ENCODE data around the gene ZNF639. TPM values are rescaled to one million over a fixed set of nuclear protein-coding genes. Genes with fewer than 3 reads are reported as not detected.
"Not testable (repeated sequence)": the region's sequence is repeated elsewhere in the genome, so short reads cannot be mapped to it uniquely, and the experiment has no call there.

ZNF639 gene, protein sequence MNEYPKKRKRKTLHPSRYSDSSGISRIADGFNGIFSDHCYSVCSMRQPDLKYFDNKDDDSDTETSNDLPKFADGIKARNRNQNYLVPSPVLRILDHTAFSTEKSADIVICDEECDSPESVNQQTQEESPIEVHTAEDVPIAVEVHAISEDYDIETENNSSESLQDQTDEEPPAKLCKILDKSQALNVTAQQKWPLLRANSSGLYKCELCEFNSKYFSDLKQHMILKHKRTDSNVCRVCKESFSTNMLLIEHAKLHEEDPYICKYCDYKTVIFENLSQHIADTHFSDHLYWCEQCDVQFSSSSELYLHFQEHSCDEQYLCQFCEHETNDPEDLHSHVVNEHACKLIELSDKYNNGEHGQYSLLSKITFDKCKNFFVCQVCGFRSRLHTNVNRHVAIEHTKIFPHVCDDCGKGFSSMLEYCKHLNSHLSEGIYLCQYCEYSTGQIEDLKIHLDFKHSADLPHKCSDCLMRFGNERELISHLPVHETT
- 10 to 100 TPM; 33.1 to 45.9 (median 39.2) TPM for polyA plus RNA-seq (ENCODE audit: insufficient read length in 10 of 10)
- long read RNA-seq, donor 1, partial matches to known transcripts, result 0 of 6 reads
- long read RNA-seq, donor 1, other reads (novel, unspliced or antisense), result 0 of 6 reads
- long read RNA-seq, donor 2, partial matches to known transcripts, result 0 of 9 reads
- long read RNA-seq, donor 2, other reads (novel, unspliced or antisense), result 0 of 9 reads
- long read RNA-seq, donor 3, result 0 reads
- long read RNA-seq, donor 4, partial matches to known transcripts, result 5 of 10 reads
- long read RNA-seq, donor 4, other reads (novel, unspliced or antisense), result 0 of 10 reads
- long read RNA-seq, donor 5, partial matches to known transcripts, result 5 of 13 reads
- long read RNA-seq, donor 5, other reads (novel, unspliced or antisense), result 0 of 13 reads
- long read RNA-seq, donor 6, partial matches to known transcripts, result 0 of 6 reads
- long read RNA-seq, donor 6, other reads (novel, unspliced or antisense), result 0 of 6 reads
- long read RNA-seq, donor 7, transcript ZNF639-207 (7 exons, 1,228 nt), result major isoform, 5 of 8 reads
- long read RNA-seq, donor 7, partial matches to known transcripts, result 0 of 8 reads
- long read RNA-seq, donor 7, other reads (novel, unspliced or antisense), result 0 of 8 reads
- long read RNA-seq, donor 8, partial matches to known transcripts, result 0 of 8 reads
- long read RNA-seq, donor 8, other reads (novel, unspliced or antisense), result 0 of 8 reads
- long read RNA-seq, donor 9, result 0 reads

DNA sequence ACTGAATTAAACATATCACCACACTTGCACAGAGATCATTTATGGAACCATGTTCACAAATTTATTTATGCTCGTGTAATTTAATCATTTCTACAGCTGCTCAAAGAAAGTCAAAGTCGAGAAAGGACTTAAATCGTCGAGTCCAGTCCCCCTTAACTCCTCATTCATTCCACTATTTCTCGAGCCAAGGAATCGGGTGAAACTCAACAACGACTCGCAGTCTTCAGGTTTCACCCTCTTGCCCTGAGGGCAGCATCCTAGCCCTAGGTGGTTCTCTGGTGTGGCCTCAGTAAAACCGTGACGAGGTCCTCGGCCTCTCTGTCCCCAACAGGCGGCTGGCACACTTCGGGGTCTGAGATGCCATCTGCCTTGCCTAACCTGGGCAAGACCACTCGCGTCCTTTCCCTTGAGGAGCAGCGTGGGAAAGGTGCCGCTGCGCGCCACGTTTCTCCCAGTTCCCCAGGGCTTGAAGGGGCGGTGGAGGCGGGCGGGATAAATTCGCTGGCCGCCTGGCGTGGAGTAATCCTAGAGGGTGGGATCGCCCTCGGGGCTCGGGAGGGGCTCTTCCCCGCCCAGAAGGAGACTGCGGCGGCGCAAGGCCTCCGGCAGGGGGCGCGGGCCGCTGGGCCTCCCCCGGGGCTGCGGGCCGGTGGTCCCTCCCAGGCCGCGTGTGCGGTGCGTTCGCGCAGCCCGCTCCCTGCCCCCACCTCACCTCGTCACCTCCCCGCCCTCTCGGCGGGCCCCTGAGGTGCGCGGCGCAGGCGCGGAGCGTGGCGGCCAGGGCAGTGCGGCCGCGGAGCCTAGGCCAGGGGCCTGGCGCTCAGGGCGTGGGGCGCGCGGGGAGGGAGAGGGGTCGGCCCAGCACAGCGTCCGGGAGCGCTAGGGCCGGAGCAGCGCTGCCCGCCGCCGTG, at the start of gene ZNF639:
TSS of gene ZNF639 (plus strand) at position 746 of the 911 bp plus-strand sequence. CDS start 5,263 bp downstream, outside the sequence.
- peak; percentile 90 to 95 (median 91) for DNase-seq

DNA sequence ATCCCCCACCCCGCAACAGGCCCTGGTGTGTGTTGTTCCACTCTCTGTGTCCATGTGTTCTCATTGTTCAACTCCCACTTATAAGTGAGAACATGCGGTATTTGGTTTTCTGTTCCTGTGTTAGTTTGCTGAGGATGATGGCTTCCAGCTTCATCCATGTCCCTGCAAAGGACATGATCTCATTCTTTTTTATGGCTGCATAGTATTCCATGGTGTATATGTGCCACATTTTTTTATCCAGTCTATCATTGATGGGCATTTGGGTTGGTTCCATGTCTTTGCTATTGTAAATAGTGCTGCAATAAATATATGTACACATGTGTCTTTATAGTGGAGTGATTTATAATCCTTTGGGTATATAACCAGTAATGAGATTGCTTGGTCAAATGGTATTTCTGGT, 48.4 kb upstream of the ZNF639 start:
- not testable (repeated sequence) for DNase-seq

DNA sequence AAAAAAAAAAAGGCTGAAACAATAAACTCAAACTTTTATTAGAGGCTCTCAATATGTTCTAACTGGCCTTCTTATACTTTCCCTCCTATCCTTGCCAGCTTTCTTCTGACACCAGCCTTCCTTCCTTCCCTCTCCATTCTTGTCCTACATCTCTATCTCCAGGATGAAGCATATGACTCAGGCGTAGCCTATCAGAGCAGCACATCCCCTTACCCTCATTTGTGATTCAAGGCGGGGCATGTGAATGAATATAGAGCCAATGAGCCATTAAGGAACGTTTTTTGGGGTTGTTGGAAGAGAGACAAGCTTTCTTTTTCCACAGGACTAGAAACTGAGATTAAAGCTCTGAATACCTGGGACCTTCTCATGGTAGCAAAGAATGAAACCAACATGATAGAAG, 46.8 kb upstream of the ZNF639 start:
- no peak for DNase-seq

DNA sequence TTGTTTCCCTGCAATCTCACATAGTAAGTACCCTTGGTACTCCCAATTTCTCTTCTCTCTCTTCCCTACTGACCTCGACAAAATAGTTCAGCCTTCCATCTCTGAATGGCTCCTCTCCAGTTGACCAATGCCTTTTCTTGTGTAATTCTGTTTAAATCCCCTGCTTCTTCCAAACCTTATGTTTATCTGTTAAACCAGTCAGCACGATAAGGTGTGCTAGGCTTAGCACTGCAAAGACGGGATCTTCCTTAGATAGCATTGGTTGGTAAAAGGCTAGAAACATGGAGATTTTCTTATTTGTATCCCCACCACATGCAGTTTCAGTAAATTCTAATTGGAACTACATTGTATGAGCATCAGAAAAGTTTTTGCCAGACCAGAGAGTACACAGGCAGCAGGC, 46.1 kb upstream of the ZNF639 start:
- no peak for DNase-seq

DNA sequence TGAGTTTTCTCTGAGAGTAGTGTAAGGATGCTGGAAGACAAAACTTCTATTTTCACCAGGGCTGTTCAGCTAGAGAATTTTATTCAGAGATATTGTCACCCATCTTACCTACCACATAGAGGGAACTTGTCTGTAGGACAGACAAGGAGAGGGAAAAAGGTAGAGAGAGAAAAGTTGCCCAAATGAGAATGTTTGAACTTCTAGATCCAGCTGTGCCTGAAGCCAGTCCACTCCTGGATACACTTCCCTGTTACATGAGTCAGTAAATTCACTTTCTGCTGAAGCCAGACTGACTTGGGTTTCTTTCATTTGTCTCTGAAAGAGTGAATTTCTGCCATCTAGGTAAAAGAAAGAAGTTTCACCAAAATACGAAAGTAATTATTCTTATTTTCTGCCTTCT, 44.7 kb upstream of the ZNF639 start:
- no peak for DNase-seq

DNA sequence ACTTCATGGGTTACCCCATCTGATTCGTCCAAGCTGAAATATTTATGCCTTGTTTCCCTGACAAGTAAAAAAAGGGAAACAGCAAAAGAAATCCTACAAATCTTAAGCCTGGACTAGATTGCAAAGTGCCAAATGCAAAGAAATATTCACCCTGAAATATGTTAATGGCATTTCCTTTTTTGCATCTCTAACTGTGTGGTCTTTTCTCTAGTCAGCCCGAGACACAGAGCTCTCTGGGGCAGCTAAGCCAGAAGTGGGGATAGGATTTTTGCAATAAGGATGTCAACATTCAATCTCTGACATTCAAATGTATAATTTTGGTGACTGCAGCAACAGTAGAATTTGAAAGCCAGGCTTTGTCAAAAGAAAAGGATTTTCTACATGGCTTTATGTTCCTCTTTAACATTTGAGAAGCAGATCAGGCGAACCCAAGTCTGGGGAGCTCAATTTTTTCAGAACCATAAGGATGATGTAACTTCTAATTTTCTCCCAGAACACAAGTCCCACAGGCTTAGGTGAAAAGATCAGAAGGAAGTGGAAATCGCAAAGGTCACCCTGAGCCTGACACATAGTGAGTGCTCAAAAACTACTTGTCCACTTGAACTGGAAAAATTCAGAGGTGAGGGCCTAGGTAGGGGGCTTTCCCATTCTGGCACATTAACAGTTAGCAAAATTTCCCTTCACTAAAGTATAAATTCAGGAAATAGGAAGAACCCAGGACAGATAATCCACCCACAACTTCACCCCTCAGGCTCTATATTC, 43.7 kb upstream of the ZNF639 start:
- no peak for DNase-seq

DNA sequence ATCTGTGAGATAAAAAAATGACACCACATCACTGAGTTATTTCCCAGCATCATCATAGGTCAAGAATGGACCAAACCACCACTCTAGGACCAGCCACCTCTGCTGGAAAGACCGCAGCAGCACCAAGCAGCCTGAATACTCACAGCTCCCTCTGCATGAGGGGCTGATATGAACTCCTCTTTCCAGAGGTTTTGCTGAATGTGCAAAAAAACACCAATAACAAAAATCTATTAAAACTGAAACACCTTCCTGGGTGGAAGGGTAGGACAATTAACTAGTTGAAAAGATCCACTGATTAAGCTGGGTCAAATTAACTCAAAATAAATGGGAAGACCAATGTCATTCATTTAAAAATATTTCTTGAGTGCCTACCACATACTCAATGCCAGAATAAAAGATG, 43.0 kb upstream of the ZNF639 start:
- DNase-seq, result no peak

DNA sequence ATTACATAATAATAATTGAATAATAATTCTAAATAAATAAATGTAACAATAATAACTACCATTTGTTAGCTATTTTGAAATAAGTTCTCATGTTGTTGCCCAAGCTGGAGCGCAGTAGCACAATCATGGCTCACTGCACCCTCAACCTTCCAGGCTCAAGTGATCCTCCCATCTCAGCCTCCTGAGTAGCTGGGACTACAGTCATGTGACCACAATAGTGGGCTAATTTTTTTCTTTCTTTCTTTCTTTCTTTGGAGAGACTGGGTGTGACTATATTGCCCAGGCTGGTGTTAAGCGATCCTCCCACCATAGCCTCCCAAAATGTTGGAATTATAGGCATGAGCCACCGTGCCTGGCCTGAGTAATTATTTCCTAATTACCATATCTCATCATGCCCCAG, 41.0 kb upstream of the ZNF639 start:
- DNase-seq, result no peak

DNA sequence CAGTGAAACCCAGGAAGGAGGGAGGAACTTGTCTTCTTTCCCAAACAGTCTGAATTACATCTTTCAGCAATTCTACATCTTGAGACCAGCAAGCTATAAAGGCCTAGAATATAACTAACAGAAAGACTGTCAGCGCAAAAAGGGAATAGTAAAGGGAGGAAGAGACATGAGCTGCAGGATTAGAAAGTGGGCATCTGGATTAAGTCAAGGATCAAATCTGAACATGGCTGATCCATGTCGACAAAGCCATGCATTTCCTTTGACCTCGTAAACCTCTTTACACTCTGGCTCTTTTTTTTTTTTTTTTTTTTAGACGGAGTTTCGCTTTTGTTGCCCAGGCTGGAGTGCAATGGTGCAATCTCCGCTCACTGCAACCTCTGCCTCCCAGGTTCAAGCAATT, 36.5 kb upstream of the ZNF639 start:
- DNase-seq, result no peak

DNA sequence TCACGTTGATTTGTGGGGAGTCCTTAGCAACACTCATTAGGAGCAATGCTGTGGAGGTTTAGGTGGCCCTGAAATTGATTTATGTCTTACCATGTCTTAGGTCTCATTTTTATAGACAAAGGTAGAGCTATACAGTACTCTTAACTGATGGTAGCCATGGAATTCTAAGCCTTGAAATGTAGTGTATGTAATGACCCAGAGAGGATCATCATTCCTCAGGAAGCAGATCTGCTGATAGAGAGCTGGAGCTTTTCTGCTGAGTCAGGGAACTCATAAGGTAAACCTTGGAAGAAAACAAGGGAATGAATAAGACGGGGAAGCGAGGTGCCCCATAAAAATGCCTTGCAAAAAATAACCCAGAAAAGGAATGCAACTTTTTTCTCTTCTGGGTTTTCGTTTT, 34.0 kb upstream of the ZNF639 start:
- DNase-seq, result no peak

DNA sequence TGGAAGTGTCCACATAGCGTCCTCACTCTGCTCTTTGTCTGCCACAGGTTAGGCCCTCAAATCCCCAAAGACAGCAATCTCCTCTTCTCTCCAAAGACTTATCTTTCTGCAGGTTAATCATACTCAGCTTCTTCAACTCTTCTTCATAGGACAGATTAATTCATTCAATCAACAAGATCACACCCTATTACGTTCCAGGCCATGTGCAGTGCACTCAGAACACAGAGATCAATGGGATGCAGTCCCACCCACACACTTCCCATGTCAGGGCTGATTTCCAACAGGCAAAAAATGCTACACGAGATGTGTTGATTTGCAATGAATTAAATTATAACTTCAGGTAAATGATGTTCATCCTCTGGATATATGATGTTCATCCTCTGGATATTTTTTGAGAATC, 33.5 kb upstream of the ZNF639 start:
- no peak for DNase-seq

DNA sequence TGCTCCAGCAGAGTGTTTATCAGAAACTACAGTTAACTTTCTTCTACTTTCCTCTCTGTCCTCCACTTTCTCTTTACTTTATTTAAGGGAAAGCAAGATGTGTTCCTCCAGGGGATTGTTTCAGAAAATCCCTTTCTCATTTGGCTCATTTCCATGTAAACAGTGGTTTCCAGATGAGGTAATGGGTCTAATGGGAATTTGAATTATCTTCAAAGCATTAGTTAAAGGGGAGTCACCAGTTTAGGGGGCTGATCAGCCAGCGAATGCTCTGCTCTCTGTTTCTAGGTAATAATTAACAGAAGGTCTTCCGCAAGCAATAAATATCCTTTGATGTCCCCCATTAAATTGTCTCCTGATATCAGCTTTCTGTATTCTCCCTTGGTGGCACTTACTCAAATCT, 30.4 kb upstream of the ZNF639 start:
- no peak for DNase-seq

DNA sequence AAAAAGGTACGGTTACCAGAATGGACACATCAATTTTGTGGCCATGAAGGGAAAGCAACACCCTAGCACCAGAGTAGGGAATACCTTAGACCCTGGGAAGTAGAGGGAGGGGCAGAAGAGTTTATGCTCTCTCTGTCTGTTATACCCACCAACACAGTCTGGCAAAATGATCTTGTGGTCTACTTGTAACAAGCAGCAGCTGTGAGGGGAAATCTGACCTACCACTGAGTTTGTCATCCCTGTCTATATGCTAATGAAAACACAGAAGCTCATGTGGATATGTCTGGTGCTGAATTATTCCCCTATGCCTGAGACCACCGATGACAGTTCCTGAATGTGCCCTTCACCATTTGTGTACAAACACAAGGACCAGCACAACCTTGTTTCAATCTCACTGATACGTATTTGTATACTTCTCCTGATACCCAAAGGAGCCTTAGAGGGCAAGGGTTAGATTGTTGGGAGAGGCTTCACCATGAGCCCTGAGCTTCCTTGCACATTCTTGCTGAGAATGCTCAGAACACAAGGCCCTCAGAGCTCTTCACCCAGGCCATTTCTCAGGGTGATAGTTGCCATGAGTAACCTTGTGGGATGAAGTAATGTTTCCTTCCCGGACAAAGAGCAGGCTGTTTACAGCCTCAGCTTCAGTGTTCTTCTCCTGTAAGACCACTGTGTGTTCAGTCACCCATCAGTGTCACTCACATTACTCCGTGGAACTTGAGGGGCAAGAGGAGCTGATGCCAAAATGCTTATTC, 24.7 kb upstream of the ZNF639 start:
- DNase-seq, result peak in 1 of 3 donors; percentile 2

DNA sequence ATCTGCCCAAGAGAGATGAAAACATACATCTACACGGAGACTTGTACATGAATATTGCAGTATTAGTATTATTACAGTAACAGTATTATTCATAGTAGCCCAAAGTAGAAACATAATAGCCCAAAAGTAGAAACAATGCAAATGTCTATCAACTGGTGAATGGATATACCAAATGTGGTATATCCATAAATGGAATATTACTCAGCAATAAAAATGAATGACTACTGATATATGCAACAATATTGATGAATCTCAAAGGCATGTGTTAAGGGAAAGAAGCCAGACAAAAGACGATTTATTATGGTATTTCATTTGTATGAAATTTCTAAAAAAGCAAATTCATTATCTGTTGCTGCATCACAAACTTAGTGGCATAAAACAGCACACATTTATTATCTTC, 23.5 kb upstream of the ZNF639 start:
- no peak for DNase-seq

DNA sequence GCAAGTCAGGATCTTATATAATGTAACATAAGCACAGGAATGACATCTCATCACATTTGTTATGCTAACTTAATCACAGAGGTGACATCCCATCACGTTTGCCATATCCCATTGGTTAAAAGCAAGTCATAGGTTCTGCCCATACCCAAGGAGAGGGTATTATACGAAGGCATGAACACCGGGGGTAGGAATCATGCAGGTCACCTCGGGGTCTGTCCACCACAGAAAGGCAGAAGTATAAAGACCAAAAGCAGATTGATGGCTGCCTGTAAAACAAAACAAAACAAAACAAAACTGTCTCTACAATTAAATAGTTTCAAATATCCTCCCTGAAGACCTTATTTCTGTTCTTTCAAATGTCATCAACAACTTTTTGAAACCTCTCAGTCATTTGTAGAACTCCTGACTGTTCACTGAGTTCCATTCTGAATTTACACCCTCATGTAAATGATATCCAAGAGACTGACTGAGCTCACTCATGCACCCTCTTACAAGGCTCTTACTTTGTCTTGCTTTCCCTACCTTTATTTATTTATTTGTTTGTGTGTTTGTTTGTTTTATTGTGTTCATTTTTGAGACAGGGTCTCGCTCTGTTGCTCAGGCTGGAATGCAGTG, 22.7 kb upstream of the ZNF639 start:
- no peak for DNase-seq

DNA sequence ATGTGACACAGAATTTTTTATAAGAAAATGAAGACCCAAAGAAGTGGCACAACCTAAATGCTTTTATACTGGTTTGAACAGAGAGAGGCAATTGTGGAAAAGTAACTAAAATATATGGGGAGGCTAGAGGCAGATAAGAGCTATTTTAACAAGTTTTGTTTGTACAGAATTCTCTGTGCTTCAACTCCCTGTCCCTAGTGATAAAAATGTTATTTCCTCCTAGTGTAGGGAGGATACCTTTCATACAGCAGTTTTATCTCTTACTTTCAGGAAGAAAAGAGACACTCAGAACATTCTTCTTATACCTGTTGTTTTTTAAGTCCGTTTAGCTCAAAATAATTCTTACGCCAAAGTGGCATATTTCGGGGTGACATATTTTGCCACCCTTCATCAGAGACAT, 21.2 kb upstream of the ZNF639 start:
- no peak for DNase-seq

DNA sequence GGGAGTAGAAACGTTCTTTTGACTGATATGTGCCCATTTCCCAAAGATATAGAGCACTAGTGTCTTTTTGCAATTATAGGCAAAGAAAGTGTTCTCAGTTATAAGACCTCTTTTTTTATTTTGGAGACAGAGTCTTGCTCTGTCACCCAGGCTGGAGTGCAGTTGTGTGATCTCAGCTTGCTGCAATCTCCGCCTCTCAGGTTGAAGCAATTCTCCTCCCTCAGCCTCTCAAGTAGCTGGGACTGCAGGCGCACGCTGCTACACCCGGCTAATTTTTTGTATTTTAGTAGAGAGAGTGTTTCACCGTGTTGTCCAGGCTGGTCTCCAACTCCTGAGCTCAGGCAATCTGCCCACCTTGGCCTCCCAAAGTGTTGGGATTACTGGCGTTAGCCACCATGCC, 20.7 kb upstream of the ZNF639 start:
- no peak for DNase-seq

DNA sequence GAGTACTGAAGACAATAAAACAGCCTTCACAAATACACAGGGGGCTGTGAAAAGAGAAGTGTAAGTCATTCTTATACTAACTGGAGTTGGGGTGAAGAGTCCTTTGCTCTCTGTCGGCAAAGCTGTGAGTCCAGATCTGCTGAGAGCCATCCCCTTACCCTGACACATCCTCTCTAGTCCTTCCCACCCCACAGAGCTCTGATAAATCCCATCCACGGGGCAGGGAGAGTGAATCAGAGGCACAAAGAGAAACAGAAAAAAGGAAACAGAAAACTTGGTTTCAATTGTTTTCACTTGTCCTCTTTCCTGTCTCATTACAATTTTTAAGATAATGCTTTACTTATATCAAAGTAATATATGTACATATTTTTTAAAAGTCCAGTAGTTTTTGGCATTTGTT, 18.2 kb upstream of the ZNF639 start:
- no peak for DNase-seq

DNA sequence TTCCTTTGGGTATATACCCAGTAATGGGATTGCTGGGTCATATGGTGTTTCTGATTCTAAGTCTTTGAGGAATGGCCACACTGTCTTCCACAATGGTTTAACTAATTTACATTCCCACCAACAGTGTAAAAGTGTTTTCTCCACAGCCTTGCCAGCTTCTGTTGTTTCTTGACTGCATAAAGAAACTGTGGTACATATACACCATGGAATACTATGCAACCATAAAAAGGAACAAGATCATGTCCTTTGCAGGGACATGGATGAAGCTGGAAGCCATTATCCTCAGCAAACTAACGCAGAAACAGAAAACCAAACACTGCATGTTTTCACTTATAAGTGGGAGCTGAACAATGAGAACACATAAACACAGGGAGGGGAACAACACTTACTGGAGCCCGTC, 15.5 kb upstream of the ZNF639 start:
- not testable (repeated sequence) for DNase-seq
